ENCODE results near the gene HSPA14. TPM values are rescaled to one million over a fixed set of nuclear protein-coding genes. Genes with fewer than 3 reads are reported as not detected.

HSPA14 gene
- total and polyA plus RNA-seq, 2 of the 8 experiments (the other 6 are each of a cell fraction or from before 2014, with no cell fraction given): 20.5 to 36.4 TPM

DNA sequence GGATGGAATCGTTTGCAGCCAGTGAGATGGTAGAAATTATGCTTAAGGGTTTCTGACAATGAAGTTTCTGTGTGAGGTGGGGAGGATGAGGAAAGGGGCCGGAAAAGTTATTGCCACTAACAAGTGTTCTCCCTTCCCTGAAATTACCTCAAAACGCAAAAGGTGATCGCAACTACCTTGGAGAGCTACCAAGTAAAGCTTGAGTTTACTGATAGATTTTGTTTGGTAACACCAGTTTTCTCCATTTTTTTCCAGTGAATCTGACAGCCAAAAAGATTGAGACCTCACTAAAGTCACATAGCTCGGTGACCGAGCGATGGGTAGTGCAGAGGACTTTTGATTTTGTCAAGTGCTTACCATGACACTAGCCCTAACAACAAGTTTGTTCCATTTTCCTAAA, 42.1 kb downstream of the HSPA14 start:
- peaks cover 16 to 17% of the 10 kb centered on the region in 2 experiments for H4K20me1 ChIP-seq (replicated peaks in 1 of 2; ENCODE audit: control insufficient read depth in 1 of 2, insufficient read depth in 2 of 2, low read length in 2 of 2)
- H4K5ac ChIP-seq (ENCODE audit: insufficient read length, low read depth, low read length): no peak overlapping the region
- H3K36me3 ChIP-seq (ENCODE audit: control insufficient read depth in 2 of 4, insufficient read depth in 4 of 4, low read length in 3 of 4): peaks cover 0 to 21% (median 3%) of the 10 kb centered on the region in 4 experiments; a peak in 4 of 8 replicates
- CTCF ChIA-PET (ENCODE audit: partially characterized antibody): interaction anchor here (0.6 kb wide), 1 partner anchor 1550 kb away, joined by 3 read pairs; no protein-coding TSS in a partner anchor
- H3K9me3 ChIP-seq (ENCODE audit: insufficient read depth in 2 of 2, low read depth in 1 of 2, low read length in 1 of 2): no peaks in the 10 kb centered on the region
- TF ChIP-seq SIN3A (conservative IDR thresholded peaks at IDR 0.05 in 1 of 2, IDR thresholded peaks at IDR 0.05 in 1 of 2; ENCODE audit: low read depth in 1 of 2, low read length in 2 of 2) (peak; percentile 74 to 81; a peak in 2 of 4 replicates), CEBPB (IDR thresholded peaks at IDR 0.05; ENCODE audit: low read depth, low read length) (no peak)
- no peak overlapping the region for H2BK12ac ChIP-seq (ENCODE audit: low read depth, low read length)
- peak overlapping the region; percentile 68 to 80 for H3K4me2 ChIP-seq (ENCODE audit: insufficient read depth in 1 of 2, low read depth in 2 of 2, low read length in 2 of 2)
- H4K8ac ChIP-seq (ENCODE audit: extremely low read depth, insufficient read depth, low read length): no peak overlapping the region
- peaks cover 3 to 11% (median 7%) of the 10 kb centered on the region in 4 experiments; a peak in 6 of 7 replicates for H3K4me1 ChIP-seq (replicated peaks in 1 of 4; ENCODE audit: control insufficient read depth in 3 of 4, insufficient read depth in 4 of 4, low read length in 3 of 4)
- no peaks in the 10 kb centered on the region; the same call in 1 of the 2 replicates for H3K79me1 ChIP-seq (ENCODE audit: low read depth, low read length)
- no peaks in the 10 kb centered on the region for H3K27me3 ChIP-seq (replicated peaks in 1 of 4; ENCODE audit: control insufficient read depth in 3 of 4, extremely low read depth in 1 of 4, insufficient read depth in 3 of 4, low read length in 3 of 4)
- no peak overlapping the region for H3K4ac ChIP-seq (replicated peaks; ENCODE audit: insufficient read length, low read depth, low read length)
- FAIRE-seq (no peak), DNase-seq (ENCODE audit: low read depth in 1 of 2, low spot score in 2 of 2) (no peak)
- no peak overlapping the region for H3K14ac ChIP-seq (ENCODE audit: insufficient read length)
- H2AFZ ChIP-seq (ENCODE audit: low read length): no peak overlapping the region
- no peak overlapping the region for H3K23ac ChIP-seq (ENCODE audit: insufficient read length)
- peak overlapping the region; percentile 77 to 93 (median 90) for H3K9ac ChIP-seq (replicated peaks in 1 of 4; ENCODE audit: extremely low read depth in 1 of 4, low read depth in 3 of 4, low read length in 3 of 4)
- H3K79me2 ChIP-seq (ENCODE audit: control insufficient read depth in 1 of 2, insufficient read depth in 2 of 2, low read length in 2 of 2): peaks cover 16 to 67% of the 10 kb centered on the region in 2 experiments
- no peak overlapping the region for H2BK5ac ChIP-seq (ENCODE audit: low read depth, low read length)
- no peak overlapping the region for H2AK5ac ChIP-seq (ENCODE audit: low read depth, low read length)
- WGBS, 2 experiments (ENCODE audit: extremely low coverage in 1 of 2, insufficient coverage in 1 of 2, insufficient read length in 1 of 2, insufficient replicate concordance in 2 of 2, low coverage in 1 of 2, low lambda C conversion rate in 2 of 2, missing lambda C conversion rate in 1 of 2): 54% methylated on average over 7 of the region's 7 CpGs; no CpG with 5 or more reads in 1 of the 2 experiments
- no peak overlapping the region for H2BK120ac ChIP-seq (replicated peaks; ENCODE audit: low read depth, low read length)
- H3K4me3 ChIP-seq (ENCODE audit: extremely low read depth in 1 of 4, insufficient read depth in 2 of 4, low read depth in 3 of 4, low read length in 4 of 4): peak overlapping the region; percentile 79 to 93 (median 88)
- POLR2A ChIA-PET (ENCODE audit: partially characterized antibody): interaction anchor here (1.0 to 2.8 kb wide), 6 partner anchors 9 to 84 kb away, joined by 3 to 11 read pairs (median 4); partner anchors contain the start of genes CDNF, HSPA14 and MSANTD7
- no peak overlapping the region for H2BK20ac ChIP-seq (ENCODE audit: low read length)
- no peak overlapping the region for H2BK15ac ChIP-seq (ENCODE audit: low read length)
- H3K23me2 ChIP-seq (ENCODE audit: low read depth, low read length): peaks cover 7% of the 10 kb centered on the region
- no peak overlapping the region for H3K56ac ChIP-seq (replicated peaks; ENCODE audit: insufficient read length, low read depth, low read length)
- no peak overlapping the region for H4K91ac ChIP-seq (replicated peaks; ENCODE audit: insufficient read length, low read length)
- no peak overlapping the region for H3K27ac ChIP-seq (ENCODE audit: low read depth, low read length)
- H3K18ac ChIP-seq (ENCODE audit: extremely low read depth, low read length): no peak overlapping the region

Measured in H1 (cell line).